ENCODE data around the gene DNAJC17. TPM values are rescaled to one million over a fixed set of nuclear protein-coding genes. Genes with fewer than 3 reads are reported as not detected.

DNAJC17 gene
- total RNA-seq, 2 experiments from 2014 or later: 42.2 to 44.3 TPM

GRCh38 chr15:40767838-40768500, 39.3 kb downstream of the DNAJC17 start:
- Mint-ChIP-seq H3K4me3 (no peak overlapping the region), H3K4me1 (peaks cover 54% of the 10 kb centered on the region), H3K36me3 (ENCODE audit: low read depth) (peaks cover 20% of the 10 kb centered on the region), H3K27ac (peak overlapping the region; percentile 62), H3K9me3 (no peaks in the 10 kb centered on the region), H3K27me3 (no peaks in the 10 kb centered on the region)
- DNase-seq: no peak
- ChIA-PET CTCF (interaction anchor here (0.6 to 2.8 kb wide), 5 partner anchors 11 to 134 kb away, joined by 3 to 13 read pairs (median 6); no protein-coding TSS in a partner anchor), POLR2A (interaction anchor here (0.7 kb wide), 1 partner anchor 9 kb away, joined by 3 read pairs; no protein-coding TSS in a partner anchor)

GRCh38 chr15:40766906-40767837, 40.1 kb downstream of the DNAJC17 start:
- ChIA-PET CTCF (interaction anchor here (0.6 to 2.8 kb wide), 10 partner anchors 9 to 280 kb away, joined by 3 to 13 read pairs (median 4); partner anchors contain the start of gene VPS18), POLR2A (interaction anchor here (0.7 kb wide), 1 partner anchor 10 kb away, joined by 3 read pairs; no protein-coding TSS in a partner anchor)
- no peak for DNase-seq
- Mint-ChIP-seq H3K4me1 (peaks cover 58% of the 10 kb centered on the region), H3K36me3 (ENCODE audit: low read depth) (peaks cover 18% of the 10 kb centered on the region), H3K4me3 (no peak overlapping the region), H3K9me3 (no peaks in the 10 kb centered on the region), H3K27ac (no peak overlapping the region), H3K27me3 (no peaks in the 10 kb centered on the region)

- Mint-ChIP-seq H3K27me3 (no peaks in the 10 kb centered on the region), H3K4me1 (peaks cover 58% of the 10 kb centered on the region), H3K9me3 (no peaks in the 10 kb centered on the region), H3K27ac (no peak overlapping the region), H3K4me3 (no peak overlapping the region), H3K36me3 (ENCODE audit: low read depth) (peaks cover 17% of the 10 kb centered on the region)
- CTCF ChIA-PET: interaction anchor here (0.6 to 2.8 kb wide), 10 partner anchors 9 to 470 kb away, joined by 3 to 13 read pairs (median 3); partner anchors contain the start of gene VPS18
- DNase-seq: no peak
- POLR2A ChIA-PET: interaction anchor here (0.6 to 1.5 kb wide), 2 partner anchors 10 kb away, joined by 4 to 6 read pairs; no protein-coding TSS in a partner anchor
Observed at GRCh38 chr15:40766194-40766815, 41.0 kb downstream of the DNAJC17 start.

GRCh38 chr15:40764629-40765103, 42.6 kb downstream of the DNAJC17 start:
- DNase-seq: no peak
- peak overlapping the region; percentile 84 for H3K4me3 Mint-ChIP-seq
- peak overlapping the region; percentile 92 for H3K27ac Mint-ChIP-seq
- no peaks in the 10 kb centered on the region for H3K9me3 Mint-ChIP-seq
- peaks cover 8% of the 10 kb centered on the region for H3K36me3 Mint-ChIP-seq (ENCODE audit: low read depth)
- H3K4me1 Mint-ChIP-seq: peaks cover 51% of the 10 kb centered on the region
- POLR2A ChIA-PET: interaction anchor here (1.5 kb wide), 1 partner anchor 12 kb away, joined by 6 read pairs; no protein-coding TSS in a partner anchor
- CTCF ChIA-PET: interaction anchor here (0.6 to 2.5 kb wide), 7 partner anchors 12 to 131 kb away, joined by 3 to 11 read pairs (median 3); no protein-coding TSS in a partner anchor
- H3K27me3 Mint-ChIP-seq: no peaks in the 10 kb centered on the region

GRCh38 chr15:40763801-40764628, 43.3 kb downstream of the DNAJC17 start, which contains the start of gene GCHFR:
TSS of gene GCHFR (plus strand) at chr15:40764068. CDS start at chr15:40764181, 113 bp downstream.
- Mint-ChIP-seq H3K9me3 (no peaks in the 10 kb centered on the region), H3K4me1 (peaks cover 44% of the 10 kb centered on the region), H3K27me3 (no peaks in the 10 kb centered on the region), H3K36me3 (ENCODE audit: low read depth) (peaks cover 5% of the 10 kb centered on the region), H3K27ac (peak within 1 kb of the TSS; percentile 92), H3K4me3 (peak within 1 kb of the TSS; percentile 84)
- ChIA-PET CTCF (interaction anchor here (0.6 to 2.5 kb wide), 8 partner anchors 10 to 131 kb away, joined by 3 to 11 read pairs (median 4); no protein-coding TSS in a partner anchor), POLR2A (no interaction called here)
- peak; percentile 71 for DNase-seq

GRCh38 chr15:40762919-40763800, 44.1 kb downstream of the DNAJC17 start:
- Mint-ChIP-seq H3K4me3 (peak overlapping the region; percentile 84), H3K9me3 (no peaks in the 10 kb centered on the region), H3K27ac (peak overlapping the region; percentile 92), H3K36me3 (ENCODE audit: low read depth) (peaks cover 1% of the 10 kb centered on the region), H3K4me1 (peaks cover 36% of the 10 kb centered on the region), H3K27me3 (no peaks in the 10 kb centered on the region)
- ChIA-PET POLR2A (no interaction called here), CTCF (interaction anchor here (0.6 to 2.5 kb wide), 6 partner anchors 10 to 114 kb away, joined by 3 to 11 read pairs (median 4); no protein-coding TSS in a partner anchor)
- DNase-seq: peak; percentile 47

- no peak for DNase-seq
- POLR2A ChIA-PET: no interaction called here
- Mint-ChIP-seq H3K27ac (no peak overlapping the region), H3K27me3 (no peaks in the 10 kb centered on the region), H3K4me1 (peaks cover 30% of the 10 kb centered on the region), H3K4me3 (no peak overlapping the region), H3K36me3 (ENCODE audit: low read depth) (no peaks in the 10 kb centered on the region), H3K9me3 (no peaks in the 10 kb centered on the region)
- CTCF ChIA-PET: interaction anchor here (0.9 kb wide), 1 partner anchor 20 kb away, joined by 3 read pairs; no protein-coding TSS in a partner anchor
Observed at GRCh38 chr15:40759961-40760360, 47.3 kb downstream of the DNAJC17 start.

- ChIA-PET POLR2A (no interaction called here), CTCF (interaction anchor here (0.7 to 1.4 kb wide), 3 partner anchors 11 to 50 kb away, joined by 3 to 6 read pairs (median 4); partner anchors contain the start of genes DNAJC17 and ZFYVE19)
- peaks cover 15% of the 10 kb centered on the region for H3K36me3 Mint-ChIP-seq (ENCODE audit: low read depth)
- no peak overlapping the region for H3K4me3 Mint-ChIP-seq
- H3K27me3 Mint-ChIP-seq: no peaks in the 10 kb centered on the region
- peak overlapping the region; percentile 68 for H3K27ac Mint-ChIP-seq
- DNase-seq: no peak
- no peaks in the 10 kb centered on the region for H3K9me3 Mint-ChIP-seq
- H3K4me1 Mint-ChIP-seq: peaks cover 29% of the 10 kb centered on the region
Observed at GRCh38 chr15:40756938-40757337, 50.3 kb downstream of the DNAJC17 start.

- peaks cover 25% of the 10 kb centered on the region for H3K36me3 Mint-ChIP-seq (ENCODE audit: low read depth)
- no peaks in the 10 kb centered on the region for H3K9me3 Mint-ChIP-seq
- peak overlapping the region; percentile 98 for H3K27ac Mint-ChIP-seq
- H3K27me3 Mint-ChIP-seq: no peaks in the 10 kb centered on the region
- POLR2A ChIA-PET: no interaction called here
- CTCF ChIA-PET: interaction anchor here (0.6 to 0.7 kb wide), 4 partner anchors 10 to 512 kb away, joined by 3 to 5 read pairs (median 3); partner anchors contain the start of gene RPUSD2
- H3K4me3 Mint-ChIP-seq: peak overlapping the region; percentile 90
- DNase-seq: no peak
- H3K4me1 Mint-ChIP-seq: peaks cover 38% of the 10 kb centered on the region
Observed at GRCh38 chr15:40755812-40756208, 51.5 kb downstream of the DNAJC17 start.

GRCh38 chr15:40754883-40755811, 52.1 kb downstream of the DNAJC17 start, which contains the start of gene RMDN3:
TSS of gene RMDN3 (minus strand) at chr15:40755254. CDS start at chr15:40754783, 471 bp downstream.
- peaks cover 30% of the 10 kb centered on the region for H3K36me3 Mint-ChIP-seq (ENCODE audit: low read depth)
- H3K27ac Mint-ChIP-seq: peak within 1 kb of the TSS; percentile 98
- peak within 1 kb of the TSS; percentile 90 for H3K4me3 Mint-ChIP-seq
- H3K27me3 Mint-ChIP-seq: no peaks in the 10 kb centered on the region
- ChIA-PET CTCF (interaction anchor here (1.0 to 1.5 kb wide), 2 partner anchors 12 to 47 kb away, joined by 3 to 4 read pairs; no protein-coding TSS in a partner anchor), POLR2A (no interaction called here)
- no peaks in the 10 kb centered on the region for H3K9me3 Mint-ChIP-seq
- peak; percentile 94 for DNase-seq
- peaks cover 38% of the 10 kb centered on the region for H3K4me1 Mint-ChIP-seq

Measured in activated CD4-positive, alpha-beta T cell treated with anti-CD3 and anti-CD28 coated beads, Interleukin-2, amount 10 ng/mL, durations not matched to agents 7 days and 5 days (primary cell).